ENCODE results near the gene GRM1.

Gene GRM1

DNA sequence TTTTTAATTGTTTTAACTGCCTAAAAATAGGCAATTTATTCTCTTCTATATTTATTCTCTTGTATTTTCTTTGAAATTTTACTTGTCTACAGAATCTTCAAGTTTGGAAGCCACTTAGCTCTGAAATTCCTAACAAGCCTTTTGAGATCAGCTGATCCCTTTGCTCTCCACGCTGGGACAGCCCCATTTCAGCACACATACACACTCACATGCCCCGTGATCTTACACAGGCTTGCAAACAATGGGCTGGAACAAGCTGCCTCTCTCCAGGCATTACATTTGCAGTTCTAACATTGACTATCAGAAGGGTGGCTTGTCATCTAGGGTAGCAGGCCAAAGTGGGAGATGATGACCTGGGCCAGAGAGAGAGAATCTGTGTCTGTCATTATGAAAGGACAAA lies 452.7 kb downstream of the GRM1 start:
- DNase-seq (ENCODE audit: low read depth) = peak; percentile 8
- H3K4me3 ChIP-seq (replicated peaks; ENCODE audit: low read depth, low read length) = no peak overlapping the region
- TF ChIP-seq, protein P1, sequence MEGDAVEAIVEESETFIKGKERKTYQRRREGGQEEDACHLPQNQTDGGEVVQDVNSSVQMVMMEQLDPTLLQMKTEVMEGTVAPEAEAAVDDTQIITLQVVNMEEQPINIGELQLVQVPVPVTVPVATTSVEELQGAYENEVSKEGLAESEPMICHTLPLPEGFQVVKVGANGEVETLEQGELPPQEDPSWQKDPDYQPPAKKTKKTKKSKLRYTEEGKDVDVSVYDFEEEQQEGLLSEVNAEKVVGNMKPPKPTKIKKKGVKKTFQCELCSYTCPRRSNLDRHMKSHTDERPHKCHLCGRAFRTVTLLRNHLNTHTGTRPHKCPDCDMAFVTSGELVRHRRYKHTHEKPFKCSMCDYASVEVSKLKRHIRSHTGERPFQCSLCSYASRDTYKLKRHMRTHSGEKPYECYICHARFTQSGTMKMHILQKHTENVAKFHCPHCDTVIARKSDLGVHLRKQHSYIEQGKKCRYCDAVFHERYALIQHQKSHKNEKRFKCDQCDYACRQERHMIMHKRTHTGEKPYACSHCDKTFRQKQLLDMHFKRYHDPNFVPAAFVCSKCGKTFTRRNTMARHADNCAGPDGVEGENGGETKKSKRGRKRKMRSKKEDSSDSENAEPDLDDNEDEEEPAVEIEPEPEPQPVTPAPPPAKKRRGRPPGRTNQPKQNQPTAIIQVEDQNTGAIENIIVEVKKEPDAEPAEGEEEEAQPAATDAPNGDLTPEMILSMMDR (IDR thresholded peaks at IDR 0.05; ENCODE audit: low read length, missing control alignments) = no peak

DNA sequence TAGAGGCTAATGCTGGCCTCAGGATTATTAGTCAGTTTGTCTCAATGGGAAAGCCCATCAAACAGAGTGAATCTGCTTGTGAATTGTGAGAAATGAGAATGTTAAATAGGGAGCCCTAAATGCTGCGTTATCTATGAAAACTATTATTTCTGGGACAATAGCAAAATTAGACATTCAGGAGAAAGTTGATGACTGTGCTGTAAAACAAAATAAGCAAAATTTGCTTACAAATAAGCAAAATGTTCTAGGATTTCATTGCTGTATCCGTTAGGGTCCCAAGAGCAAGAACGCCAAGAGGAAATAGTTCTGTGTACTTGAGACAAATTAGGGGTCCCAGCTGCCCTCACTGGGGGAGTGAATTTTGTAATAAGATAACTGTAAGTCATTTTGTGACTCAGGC lies 455.5 kb downstream of the GRM1 start:
- no peak for DNase-seq (ENCODE audit: low read depth)
- TF ChIP-seq, protein P1 (IDR thresholded peaks at IDR 0.05; ENCODE audit: low read length, missing control alignments) = no peak
- no peak overlapping the region for H3K4me3 ChIP-seq (replicated peaks; ENCODE audit: low read depth, low read length)

Data from fibroblast of pulmonary artery (primary cell).